Spinal cord (tissue), 10 donors: ENCODE measurements around the gene PIEZO2. TPM values are rescaled to one million over a fixed set of nuclear protein-coding genes. Genes with fewer than 3 reads are reported as not detected.

ENCODE experiments used
- DNase-seq, 6 donors: peaks; one replicate each; pipeline versions ENCODE4 v3.0.0 to v3.0.0-alpha.2; 2013 to 2015; ENCODE audit warnings: low spot score in 6 of 6, low read depth in 4 of 6
- H3K27ac ChIP-seq: one replicate; pipeline ENCODE4 v1.5.1; 2013; ENCODE audit warnings: low read depth, low read length, control low read depth
- H3K27me3 ChIP-seq: one replicate; pipeline ENCODE4 v1.6.1; 2013; ENCODE audit warnings: low read length; ENCODE audit not compliant: control insufficient read depth, insufficient read depth
- H3K36me3 ChIP-seq: one replicate; pipeline ENCODE4 v1.6.1; 2013; ENCODE audit warnings: low read length; ENCODE audit not compliant: control insufficient read depth, insufficient read depth
- H3K4me1 ChIP-seq: one replicate; pipeline ENCODE4 v1.6.1; 2013; ENCODE audit warnings: low read length; ENCODE audit not compliant: control insufficient read depth, insufficient read depth
- H3K4me3 ChIP-seq: one replicate; pipeline ENCODE4 v1.5.1; 2013; ENCODE audit warnings: low read depth, low read length, control low read depth
- H3K9me3 ChIP-seq: one replicate; pipeline ENCODE4 v1.6.1; 2013; ENCODE audit warnings: low read length; ENCODE audit not compliant: control insufficient read depth, insufficient read depth
- WGBS: methylation state at CpG from one replicate; pipeline ENCODE4 v1.1.5; 2013; ENCODE audit warnings: missing lambda C conversion rate; ENCODE audit not compliant: insufficient coverage; 5-methylcytosine and 5-hydroxymethylcytosine counted together
- polyA plus RNA-seq, 2 donors: library from polyadenylated mRNA; unstranded; fragments of 120-200 nt; gene quantifications; one replicate each; pipeline ENCODE4 v1.2.1, GENCODE V29; 2013; ENCODE audit not compliant: insufficient read length in 2 of 2
- total RNA-seq, 2 donors: library from RNA; depleted of rRNA in 1 of 2; stranded (reverse); fragments of 120-200 nt in 1 of 2; fragments of >200 nt in 1 of 2; gene quantifications; one replicate each; pipeline versions ENCODE4 v1.2.3 to v1.2.4, GENCODE V29; 2013 to 2014
- donor health status: healthy.

The PIEZO2 gene
- total and polyA plus RNA-seq, 4 donors: 14.0 to 110 (median 22.4) TPM

- Histone ChIP-seq H3K4me3 (no peak overlapping the region), H3K9me3 (no peaks in the 10 kb centered on the region), H3K36me3 (no peaks in the 10 kb centered on the region), H3K27ac (no peak overlapping the region), H3K4me1 (no peaks in the 10 kb centered on the region), H3K27me3 (no peaks in the 10 kb centered on the region)
- DNase-seq: peak in 1 of 6 donors; percentile 17
- WGBS: no CpG with 5 or more reads among the region's 4 CpGs
These were observed 70.9 kb downstream of the PIEZO2 start for GRCh38 chr18:11078491-11078890.

- H3K27ac ChIP-seq: no peak overlapping the region
- WGBS: 100% methylated on average over 2 of the region's 5 CpGs
- no peaks in the 10 kb centered on the region for H3K9me3 ChIP-seq
- no peaks in the 10 kb centered on the region for H3K4me1 ChIP-seq
- no peak for DNase-seq
- no peaks in the 10 kb centered on the region for H3K36me3 ChIP-seq
- H3K4me3 ChIP-seq: no peak overlapping the region
- H3K27me3 ChIP-seq: no peaks in the 10 kb centered on the region
These were observed 71.7 kb downstream of the PIEZO2 start for GRCh38 chr18:11077548-11078187.

GRCh38 chr18:11074889-11075288, 74.5 kb downstream of the PIEZO2 start:
- no CpG with 5 or more reads among the region's 5 CpGs for WGBS
- no peaks in the 10 kb centered on the region for H3K4me1 ChIP-seq
- H3K9me3 ChIP-seq: no peaks in the 10 kb centered on the region
- peak in 1 of 6 donors; percentile 75 for DNase-seq
- no peaks in the 10 kb centered on the region for H3K27me3 ChIP-seq
- H3K4me3 ChIP-seq: no peak overlapping the region
- H3K27ac ChIP-seq: no peak overlapping the region
- H3K36me3 ChIP-seq: no peaks in the 10 kb centered on the region

- Histone ChIP-seq H3K4me1 (no peaks in the 10 kb centered on the region), H3K27me3 (no peaks in the 10 kb centered on the region), H3K9me3 (no peaks in the 10 kb centered on the region), H3K27ac (no peak overlapping the region), H3K4me3 (no peak overlapping the region), H3K36me3 (no peaks in the 10 kb centered on the region)
- no peak for DNase-seq
- 83% methylated on average over 7 of the region's 9 CpGs for WGBS
These were observed 75.4 kb downstream of the PIEZO2 start for GRCh38 chr18:11073971-11074370.

GRCh38 chr18:11072632-11073031, 76.7 kb downstream of the PIEZO2 start:
- H3K36me3 ChIP-seq: no peaks in the 10 kb centered on the region
- no peak overlapping the region for H3K4me3 ChIP-seq
- H3K4me1 ChIP-seq: no peaks in the 10 kb centered on the region
- no peak overlapping the region for H3K27ac ChIP-seq
- DNase-seq: no peak
- H3K9me3 ChIP-seq: no peaks in the 10 kb centered on the region
- WGBS: 91% methylated on average over 4 of the region's 5 CpGs
- H3K27me3 ChIP-seq: no peaks in the 10 kb centered on the region

GRCh38 chr18:11071300-11071699, 78.1 kb downstream of the PIEZO2 start:
- no peak overlapping the region for H3K4me3 ChIP-seq
- H3K36me3 ChIP-seq: no peaks in the 10 kb centered on the region
- H3K27ac ChIP-seq: no peak overlapping the region
- 89% methylated on average over 4 of the region's 4 CpGs for WGBS
- no peaks in the 10 kb centered on the region for H3K4me1 ChIP-seq
- no peak for DNase-seq
- H3K27me3 ChIP-seq: no peaks in the 10 kb centered on the region
- H3K9me3 ChIP-seq: no peaks in the 10 kb centered on the region

GRCh38 chr18:11070593-11070992, 78.8 kb downstream of the PIEZO2 start:
- H3K27me3 ChIP-seq: no peaks in the 10 kb centered on the region
- WGBS: 86% methylated on average over 11 of the region's 11 CpGs
- no peak for DNase-seq
- H3K27ac ChIP-seq: no peak overlapping the region
- no peaks in the 10 kb centered on the region for H3K9me3 ChIP-seq
- no peak overlapping the region for H3K4me3 ChIP-seq
- no peaks in the 10 kb centered on the region for H3K36me3 ChIP-seq
- H3K4me1 ChIP-seq: no peaks in the 10 kb centered on the region

GRCh38 chr18:11066038-11066437, 83.3 kb downstream of the PIEZO2 start:
- WGBS: 66% methylated on average over 4 of the region's 5 CpGs
- Histone ChIP-seq H3K27me3 (no peaks in the 10 kb centered on the region), H3K36me3 (no peaks in the 10 kb centered on the region), H3K27ac (no peak overlapping the region), H3K4me1 (no peaks in the 10 kb centered on the region), H3K9me3 (no peaks in the 10 kb centered on the region), H3K4me3 (no peak overlapping the region)
- DNase-seq: no peak

- no peak for DNase-seq
- H3K4me1 ChIP-seq: no peaks in the 10 kb centered on the region
- H3K9me3 ChIP-seq: no peaks in the 10 kb centered on the region
- H3K4me3 ChIP-seq: no peak overlapping the region
- H3K27ac ChIP-seq: no peak overlapping the region
- no CpG with 5 or more reads among the region's 7 CpGs for WGBS
- no peaks in the 10 kb centered on the region for H3K36me3 ChIP-seq
- H3K27me3 ChIP-seq: no peaks in the 10 kb centered on the region
These were observed 84.5 kb downstream of the PIEZO2 start for GRCh38 chr18:11064727-11065460.

GRCh38 chr18:11064106-11064505, 85.3 kb downstream of the PIEZO2 start:
- no peaks in the 10 kb centered on the region for H3K4me1 ChIP-seq
- no CpG with 5 or more reads among the region's 2 CpGs for WGBS
- no peaks in the 10 kb centered on the region for H3K27me3 ChIP-seq
- no peak overlapping the region for H3K4me3 ChIP-seq
- no peaks in the 10 kb centered on the region for H3K36me3 ChIP-seq
- DNase-seq: no peak
- H3K9me3 ChIP-seq: no peaks in the 10 kb centered on the region
- H3K27ac ChIP-seq: no peak overlapping the region
